T-helper 2 cell treated with Interferon-gamma antibody and Interleukin-4, amounts not matched to agents 5 μg/mL and 100 μg/mL, for 36 hours (primary cell): Measurements from ENCODE around the gene PGF.

ENCODE experiments used
- DNase-seq: peaks from one replicate; pipeline ENCODE4 v3.0.0; 2021; ENCODE audit warnings: low spot score
- H3K27ac Mint-ChIP-seq: one replicate; pipeline ENCODE4 v1.8.0; 2021; ENCODE audit warnings: mild to moderate bottlenecking, mixed read lengths
- H3K27me3 Mint-ChIP-seq: one replicate; pipeline ENCODE4 v1.8.0; 2021; ENCODE audit warnings: low read depth, mixed read lengths
- H3K36me3 Mint-ChIP-seq: one replicate; pipeline ENCODE4 v1.8.0; 2021; ENCODE audit warnings: low read depth, mixed read lengths
- H3K4me1 Mint-ChIP-seq: one replicate; pipeline ENCODE4 v1.8.0; 2021; ENCODE audit warnings: low read depth, mixed read lengths
- H3K4me3 Mint-ChIP-seq: one replicate; pipeline ENCODE4 v1.8.0; 2022; ENCODE audit warnings: mild to moderate bottlenecking, moderate library complexity, mixed read lengths
- H3K9me3 Mint-ChIP-seq: one replicate; pipeline ENCODE4 v1.8.0; 2021; ENCODE audit warnings: mixed read lengths

PGF gene

GRCh38 chr14:74982661-74983060 lies 27.3 kb upstream of the PGF start:
- Mint-ChIP-seq H3K4me1 (no peaks in the 10 kb centered on the region), H3K27ac (no peak overlapping the region), H3K4me3 (no peak overlapping the region), H3K27me3 (no peaks in the 10 kb centered on the region), H3K36me3 (no peaks in the 10 kb centered on the region), H3K9me3 (no peaks in the 10 kb centered on the region)
- DNase-seq, result no peak

- no peaks in the 10 kb centered on the region for H3K4me1 Mint-ChIP-seq
- DNase-seq, result no peak
- H3K4me3 Mint-ChIP-seq, result no peak overlapping the region
- H3K36me3 Mint-ChIP-seq, result no peaks in the 10 kb centered on the region
- H3K27me3 Mint-ChIP-seq, result no peaks in the 10 kb centered on the region
- H3K27ac Mint-ChIP-seq, result no peak overlapping the region
- H3K9me3 Mint-ChIP-seq, result no peaks in the 10 kb centered on the region
These were observed 26.4 kb upstream of the PGF start for GRCh38 chr14:74981833-74982232.

- no peaks in the 10 kb centered on the region for H3K9me3 Mint-ChIP-seq
- no peak overlapping the region for H3K4me3 Mint-ChIP-seq
- H3K4me1 Mint-ChIP-seq, result no peaks in the 10 kb centered on the region
- no peaks in the 10 kb centered on the region for H3K36me3 Mint-ChIP-seq
- H3K27me3 Mint-ChIP-seq, result no peaks in the 10 kb centered on the region
- no peak for DNase-seq
- no peak overlapping the region for H3K27ac Mint-ChIP-seq
These were observed 26.0 kb upstream of the PGF start for GRCh38 chr14:74981462-74981782.

- Mint-ChIP-seq H3K9me3 (no peaks in the 10 kb centered on the region), H3K4me3 (no peak overlapping the region), H3K36me3 (no peaks in the 10 kb centered on the region)
These were observed 25.5 kb upstream of the PGF start for GRCh38 chr14:74980731-74981461.

GRCh38 chr14:74980398-74980730 lies 25.0 kb upstream of the PGF start:
- Mint-ChIP-seq H3K36me3 (no peaks in the 10 kb centered on the region), H3K9me3 (no peaks in the 10 kb centered on the region), H3K27me3 (no peaks in the 10 kb centered on the region), H3K4me1 (no peaks in the 10 kb centered on the region), H3K27ac (no peak overlapping the region), H3K4me3 (no peak overlapping the region)
- no peak for DNase-seq

More at GRCh38 chr14:74980731-74981461, 25.5 kb upstream of the PGF start:
- no peaks in the 10 kb centered on the region for H3K4me1 Mint-ChIP-seq
- H3K27me3 Mint-ChIP-seq, result no peaks in the 10 kb centered on the region
- no peak overlapping the region for H3K27ac Mint-ChIP-seq
- no peak for DNase-seq

GRCh38 chr14:74979442-74980397 lies 24.3 kb upstream of the PGF start:
- Mint-ChIP-seq H3K36me3 (no peaks in the 10 kb centered on the region), H3K27ac (no peak overlapping the region), H3K4me1 (no peaks in the 10 kb centered on the region), H3K4me3 (no peak overlapping the region), H3K9me3 (no peaks in the 10 kb centered on the region), H3K27me3 (no peaks in the 10 kb centered on the region)
- DNase-seq, result no peak

- DNase-seq, result no peak
- Mint-ChIP-seq H3K4me3 (no peak overlapping the region), H3K9me3 (no peaks in the 10 kb centered on the region), H3K27me3 (no peaks in the 10 kb centered on the region), H3K36me3 (no peaks in the 10 kb centered on the region), H3K4me1 (no peaks in the 10 kb centered on the region), H3K27ac (no peak overlapping the region)
These were observed 23.6 kb upstream of the PGF start for GRCh38 chr14:74979029-74979428.

- no peaks in the 10 kb centered on the region for H3K27me3 Mint-ChIP-seq
- no peaks in the 10 kb centered on the region for H3K9me3 Mint-ChIP-seq
- H3K27ac Mint-ChIP-seq, result no peak overlapping the region
- DNase-seq, result no peak
- no peaks in the 10 kb centered on the region for H3K36me3 Mint-ChIP-seq
- H3K4me3 Mint-ChIP-seq, result no peak overlapping the region
- no peaks in the 10 kb centered on the region for H3K4me1 Mint-ChIP-seq
These were observed 23.1 kb upstream of the PGF start for GRCh38 chr14:74978416-74978947.

GRCh38 chr14:74977901-74978385 lies 22.5 kb upstream of the PGF start:
- Mint-ChIP-seq H3K27me3 (no peaks in the 10 kb centered on the region), H3K36me3 (no peaks in the 10 kb centered on the region), H3K9me3 (no peaks in the 10 kb centered on the region), H3K4me1 (no peaks in the 10 kb centered on the region), H3K27ac (no peak overlapping the region), H3K4me3 (no peak overlapping the region)
- DNase-seq, result no peak

GRCh38 chr14:74977164-74977900 lies 21.9 kb upstream of the PGF start:
- Mint-ChIP-seq H3K36me3 (no peaks in the 10 kb centered on the region), H3K4me1 (peaks cover 3% of the 10 kb centered on the region), H3K27me3 (no peaks in the 10 kb centered on the region), H3K9me3 (no peaks in the 10 kb centered on the region), H3K27ac (no peak overlapping the region), H3K4me3 (no peak overlapping the region)
- no peak for DNase-seq

GRCh38 chr14:74976264-74977113 lies 21.1 kb upstream of the PGF start:
- DNase-seq, result no peak
- Mint-ChIP-seq H3K9me3 (no peaks in the 10 kb centered on the region), H3K4me1 (peaks cover 3% of the 10 kb centered on the region), H3K36me3 (no peaks in the 10 kb centered on the region), H3K27me3 (no peaks in the 10 kb centered on the region), H3K4me3 (no peak overlapping the region), H3K27ac (no peak overlapping the region)

- no peaks in the 10 kb centered on the region for H3K27me3 Mint-ChIP-seq
- no peak overlapping the region for H3K27ac Mint-ChIP-seq
- H3K4me1 Mint-ChIP-seq, result peaks cover 3% of the 10 kb centered on the region
- DNase-seq, result no peak
- H3K9me3 Mint-ChIP-seq, result no peaks in the 10 kb centered on the region
- H3K4me3 Mint-ChIP-seq, result no peak overlapping the region
- H3K36me3 Mint-ChIP-seq, result no peaks in the 10 kb centered on the region
These were observed 19.8 kb upstream of the PGF start for GRCh38 chr14:74975059-74975810.
